ENCODE measurements around the gene EPN2. TPM values are rescaled to one million over a fixed set of nuclear protein-coding genes. Genes with fewer than 3 reads are reported as not detected.

Gene EPN2
- total RNA-seq, 1 donor from 2014 or later: 30.8 TPM

GRCh38 chr17:19311016-19311415, 73.8 kb downstream of the EPN2 start:
- no peak for DNase-seq (ENCODE audit: low read depth, low spot score)

- peak; percentile 45 for DNase-seq (ENCODE audit: low read depth, low spot score)
Observed at GRCh38 chr17:19311421-19312215, 74.5 kb downstream of the EPN2 start.

GRCh38 chr17:19312406-19312805, 75.2 kb downstream of the EPN2 start:
- DNase-seq (ENCODE audit: low read depth, low spot score): no peak

- DNase-seq (ENCODE audit: low read depth, low spot score): no peak
Observed at GRCh38 chr17:19313066-19313745, 76.0 kb downstream of the EPN2 start.

DNA sequence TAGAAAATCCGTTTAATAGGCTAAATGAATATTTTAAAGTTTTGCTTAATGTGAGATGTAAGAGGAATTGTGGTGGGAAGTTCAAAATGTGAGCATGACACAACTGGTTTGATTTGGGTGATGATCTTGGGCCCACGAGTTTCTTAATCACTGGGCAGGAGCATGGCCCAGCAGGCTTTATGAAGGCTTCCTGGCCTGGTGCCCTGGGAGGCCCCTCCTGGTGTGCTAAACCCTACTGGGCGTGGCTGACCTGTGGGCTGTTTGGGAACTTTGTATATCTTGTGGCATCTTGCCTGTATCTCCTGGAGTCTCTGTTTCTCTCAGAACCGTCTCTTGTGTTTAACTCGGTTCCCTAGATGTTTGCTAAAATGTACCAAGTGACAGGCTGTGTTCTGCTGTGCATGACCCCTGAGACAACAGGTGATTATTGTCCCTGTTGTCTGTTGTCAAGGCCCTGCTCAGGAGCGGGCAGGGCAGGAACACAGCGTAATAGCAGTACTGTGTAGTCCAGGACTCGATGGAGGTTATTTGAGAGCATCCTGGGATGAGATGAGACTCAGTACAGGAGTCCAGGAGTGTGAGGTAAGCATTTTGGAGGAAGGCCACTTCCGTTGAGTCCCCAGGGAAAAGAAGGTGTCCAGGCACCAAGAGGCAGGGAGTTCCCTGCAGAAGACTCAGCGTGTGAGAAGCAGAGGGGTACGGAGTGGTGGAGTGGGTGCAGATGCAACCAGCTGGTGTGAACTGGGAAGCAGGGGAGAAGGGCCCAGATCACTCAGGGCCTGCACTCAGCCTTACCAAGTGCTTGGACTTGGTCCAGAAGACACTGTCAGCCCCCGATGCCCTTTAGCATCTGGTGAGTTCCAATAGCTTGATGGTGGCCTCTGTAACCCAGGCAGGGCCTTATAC, 76.8 kb downstream of the EPN2 start:
- DNase-seq (ENCODE audit: low read depth, low spot score): no peak

- DNase-seq (ENCODE audit: low read depth, low spot score): no peak
Observed at GRCh38 chr17:19315104-19315503, 77.9 kb downstream of the EPN2 start.

- peak; percentile 53 for DNase-seq (ENCODE audit: low read depth, low spot score)
Observed at GRCh38 chr17:19316761-19317358, 79.7 kb downstream of the EPN2 start.

DNA sequence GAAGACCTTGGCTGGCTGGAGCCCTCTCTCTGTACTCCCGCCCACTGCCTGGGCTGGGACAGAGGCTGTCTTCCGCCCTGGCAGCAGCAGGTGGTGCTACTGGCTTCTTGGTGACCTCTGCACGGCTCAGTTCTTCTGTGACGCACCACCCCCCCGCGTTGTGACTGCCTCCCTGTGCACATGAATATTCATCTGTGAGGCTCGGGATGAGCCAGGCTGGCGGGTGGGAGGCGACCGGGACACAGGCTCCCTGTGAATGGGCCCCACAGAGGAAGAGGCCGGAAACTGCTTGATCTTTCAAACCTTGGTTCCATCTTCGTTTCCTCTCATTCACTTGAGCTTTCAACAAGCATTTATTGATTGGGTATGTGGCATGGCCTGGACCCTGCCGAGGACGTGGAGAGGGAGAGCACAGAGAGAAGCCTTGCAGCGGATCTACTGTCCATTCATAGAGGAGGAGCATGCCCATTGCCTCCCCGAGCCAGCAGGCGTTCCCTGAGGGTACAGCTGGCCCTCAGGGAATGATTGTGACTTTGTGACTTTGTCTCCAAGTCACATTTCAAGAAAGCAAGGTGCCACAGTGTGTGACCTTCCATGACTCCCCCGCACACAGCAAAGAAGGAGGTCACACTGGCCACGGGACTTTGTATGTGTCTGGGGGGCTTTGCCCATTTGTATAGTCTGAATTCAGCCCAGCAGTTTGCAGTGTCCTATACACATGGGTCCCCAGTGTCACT, 80.4 kb downstream of the EPN2 start:
- no peak for DNase-seq (ENCODE audit: low read depth, low spot score)

- DNase-seq (ENCODE audit: low read depth, low spot score): no peak
Observed at GRCh38 chr17:19318611-19319010, 81.4 kb downstream of the EPN2 start.

DNA sequence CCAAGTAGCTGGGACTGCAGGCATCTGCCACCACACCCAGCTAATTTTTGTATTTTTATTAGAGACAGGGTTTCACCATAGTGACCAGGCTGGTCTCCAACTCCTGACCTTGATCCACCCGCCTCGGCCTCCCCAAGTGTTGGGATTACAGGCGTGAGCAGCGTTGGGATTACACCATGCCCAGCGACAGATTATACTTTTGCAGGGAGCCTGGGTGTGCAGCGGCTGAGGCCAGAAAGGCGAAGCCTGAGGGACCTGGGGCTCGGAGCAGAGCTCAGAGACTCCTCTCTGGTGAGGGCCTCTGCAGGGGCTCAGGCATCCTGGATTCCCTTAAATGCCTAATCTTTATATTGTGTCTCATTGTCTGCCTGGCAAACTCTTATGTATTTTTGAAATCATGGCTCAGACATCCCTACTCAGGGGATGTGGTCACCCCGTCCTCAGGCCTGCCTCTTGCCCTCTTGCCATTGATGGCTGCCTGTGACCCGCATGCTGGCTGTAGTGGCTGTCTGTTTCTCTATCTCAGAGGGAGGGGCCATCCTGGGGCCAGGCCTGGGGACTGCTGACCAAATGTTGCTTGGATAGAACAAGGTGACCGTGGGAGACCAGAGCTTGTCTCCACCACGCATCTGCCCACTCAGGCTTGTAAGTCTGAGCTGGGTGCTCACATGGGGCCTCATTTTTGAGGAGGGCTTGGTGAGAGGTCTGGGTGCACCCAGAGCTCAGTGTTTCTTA, 82.8 kb downstream of the EPN2 start:
- no peak for DNase-seq (ENCODE audit: low read depth, low spot score)

DNA sequence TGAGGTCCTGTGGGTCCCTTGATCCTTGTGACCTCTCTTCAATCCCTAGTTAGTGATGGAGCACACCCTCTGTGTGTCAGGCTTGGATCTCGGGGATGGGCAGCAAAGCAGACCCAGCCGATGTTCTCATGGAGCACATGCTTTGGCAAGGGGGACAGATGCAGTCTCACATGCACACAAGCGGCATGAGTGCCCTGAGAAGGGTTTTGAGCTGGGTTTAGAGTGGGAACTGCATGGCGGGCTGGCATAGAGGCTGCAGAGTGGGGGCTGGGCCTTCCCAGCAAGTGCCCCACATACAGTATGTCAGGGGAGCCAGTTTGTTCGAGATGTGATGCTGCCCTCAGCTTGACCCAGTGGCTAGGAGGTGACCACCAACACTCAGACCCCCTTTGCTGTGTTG, 83.7 kb downstream of the EPN2 start:
- DNase-seq (ENCODE audit: low read depth, low spot score): no peak

GRCh38 chr17:19321481-19322128, 84.4 kb downstream of the EPN2 start:
- no peak for DNase-seq (ENCODE audit: low read depth, low spot score)

DNA sequence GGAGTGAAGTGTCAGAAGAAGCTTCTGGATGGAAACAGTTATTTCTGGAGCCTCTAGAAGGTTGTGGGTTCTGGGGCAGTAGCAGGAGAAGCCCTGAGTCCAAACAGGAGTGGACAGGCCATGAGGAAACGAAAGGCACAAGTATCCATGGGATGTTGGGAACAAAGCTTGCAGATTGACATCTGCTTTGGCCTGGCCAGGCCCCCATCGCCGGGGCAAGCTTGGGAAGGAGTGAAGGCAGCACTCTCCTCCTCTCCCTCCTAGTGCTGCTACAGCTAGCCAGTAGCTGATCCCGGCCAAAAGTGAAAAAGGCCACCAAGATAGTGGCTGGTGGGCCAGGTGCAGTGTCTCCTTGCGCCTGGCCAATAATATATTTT, 85.0 kb downstream of the EPN2 start:
- DNase-seq (ENCODE audit: low read depth, low spot score): no peak

- DNase-seq (ENCODE audit: low read depth, low spot score): no peak
Observed at GRCh38 chr17:19322861-19323260, 85.7 kb downstream of the EPN2 start.

DNA sequence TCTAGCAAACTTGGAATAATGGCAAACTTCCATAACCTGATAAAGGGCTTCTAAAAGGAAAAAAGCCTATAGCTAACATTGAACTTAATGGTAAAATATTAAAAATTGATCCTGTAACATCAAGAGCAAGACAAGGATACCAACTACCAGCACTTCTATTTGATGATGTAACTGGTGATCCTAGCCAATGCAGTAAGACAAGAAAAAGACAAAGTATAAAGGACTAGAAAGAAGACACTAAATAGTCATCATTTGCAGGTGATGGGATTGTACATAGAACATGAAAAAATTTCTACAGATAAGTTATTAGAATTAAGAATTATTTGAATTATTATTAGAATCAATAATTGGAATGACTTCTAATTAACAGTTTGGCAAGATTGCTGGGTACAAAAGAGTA, 88.4 kb downstream of the EPN2 start:
- DNase-seq (ENCODE audit: low read depth, low spot score): no peak

GRCh38 chr17:19327031-19327783, 90.0 kb downstream of the EPN2 start:
- DNase-seq (ENCODE audit: low read depth, low spot score): no peak

DNA sequence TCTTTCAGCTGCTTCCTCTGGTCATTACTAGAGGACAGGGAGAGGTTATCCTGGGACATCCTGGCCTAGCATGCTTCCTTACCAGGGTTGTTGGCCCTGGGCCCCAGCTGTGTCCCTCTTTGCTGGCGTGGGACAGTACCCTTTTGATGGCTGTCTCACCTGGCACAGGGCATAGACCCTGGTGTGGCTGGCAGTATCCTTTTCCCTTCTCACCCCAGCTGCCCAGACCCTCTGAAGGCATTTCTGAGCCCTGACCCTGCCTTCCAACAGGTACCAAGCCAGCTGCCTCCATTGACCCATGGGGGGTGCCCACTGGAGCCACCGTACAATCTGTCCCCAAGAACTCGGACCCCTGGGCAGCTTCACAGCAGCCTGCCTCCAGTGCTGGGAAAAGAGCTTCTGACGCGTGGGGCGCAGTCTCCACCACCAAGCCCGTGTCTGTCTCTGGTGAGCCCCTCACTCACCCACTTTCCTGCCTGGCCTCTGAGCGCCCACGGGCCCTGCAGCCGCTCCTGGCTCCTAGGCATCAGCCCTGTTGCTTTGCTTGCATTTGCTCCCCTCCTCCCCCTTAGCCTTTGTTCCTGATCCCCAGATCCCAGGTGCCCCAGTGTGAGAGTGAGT, 91.4 kb downstream of the EPN2 start:
- no peak for DNase-seq (ENCODE audit: low read depth, low spot score)

- no peak for DNase-seq (ENCODE audit: low read depth, low spot score)
Observed at GRCh38 chr17:19329136-19329535, 92.0 kb downstream of the EPN2 start.

DNA sequence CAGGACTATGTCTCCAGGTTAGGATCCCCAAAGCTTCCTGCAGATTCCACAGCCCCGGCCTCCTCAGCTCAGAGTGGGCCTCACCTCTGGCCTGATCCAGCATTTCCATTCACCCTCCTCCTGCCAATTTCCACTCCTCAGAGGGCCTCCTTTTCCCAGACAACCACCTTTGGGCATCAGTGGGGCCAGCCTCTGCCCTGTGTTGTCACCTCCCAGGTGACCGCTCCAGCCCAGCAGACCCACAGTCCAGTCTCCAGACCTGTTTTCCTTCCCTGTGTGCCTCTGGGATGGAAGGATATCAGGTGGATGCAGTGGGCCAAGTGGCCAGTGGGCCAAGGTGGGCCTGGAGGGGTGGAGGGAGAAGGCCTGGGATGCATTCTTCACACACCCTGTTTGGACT, 92.7 kb downstream of the EPN2 start:
- no peak for DNase-seq (ENCODE audit: low read depth, low spot score)

Measured in pulmonary artery endothelial cell (primary cell).